Lower lobe of right lung (tissue), 2 donors: Measurements from ENCODE around the gene ABI3. TPM values are rescaled to one million over a fixed set of nuclear protein-coding genes. Genes with fewer than 3 reads are reported as not detected.

Experiments
- ATAC-seq, 2 donors: fragments of 200-7000 bp; cut with Tn5 transposase; one replicate each; pipeline ENCODE4 v1.9.1; 2020 to 2022; ENCODE audit warnings: mild to moderate bottlenecking in 2 of 2, moderate library complexity in 2 of 2
- DNase-seq: peaks from one replicate; pipeline ENCODE4 v3.0.0-alpha.2; 2020
- H3K27ac ChIP-seq: fragments of 200-600 bp; one replicate; pipeline ENCODE4 v1.8.0; 2022
- H3K27me3 ChIP-seq: fragments of 200-600 bp; one replicate; pipeline ENCODE4 v1.8.0; 2022; ENCODE audit warnings: low read depth
- H3K36me3 ChIP-seq: fragments of 200-600 bp; one replicate; pipeline ENCODE4 v1.8.0; 2022; ENCODE audit warnings: mild to moderate bottlenecking
- H3K4me1 ChIP-seq: fragments of 200-600 bp; one replicate; pipeline ENCODE4 v1.8.0; 2022
- H3K4me3 ChIP-seq: fragments of 200-600 bp; one replicate; pipeline ENCODE4 v1.8.0; 2022; ENCODE audit warnings: mild to moderate bottlenecking
- H3K9me3 ChIP-seq: fragments of 200-600 bp; one replicate; pipeline ENCODE4 v1.8.0; 2022
- CTCF ChIP-seq: fragments of 200-600 bp; IDR thresholded peaks from one replicate; pipeline ENCODE4 v1.8.0; 2022; ENCODE audit warnings: antibody characterized with exemption, mild to moderate bottlenecking
- intact Hi-C: fragments of 100-400 bp; cut with DNase I; formaldehyde crosslinking; loops from one replicate; pipeline ENCODE4 v1.11.0; 2022
- total RNA-seq: library from RNA; stranded (reverse); fragmentation: NEBNext Ultra II Directional; extraction: Animal tissue kit (Norgen Biotek cat#: 25700); gene quantifications from one replicate; pipeline ENCODE4 v1.2.1, GENCODE V29; 2021
- donor health status: DM: no; HTN: yes; CAD: no; lungs with severe emphysema.

Gene ABI3
- total RNA-seq, 1 donor from 2014 or later: 46.8 TPM

GRCh38 chr17:49223517-49224197, 13.2 kb downstream of the ABI3 start:
- DNase-seq (peak; percentile 74), ATAC-seq (peak; percentile 55 to 59)
- TF ChIP-seq CTCF: peak; percentile 76
- Histone ChIP-seq H3K9me3 (no peaks in the 10 kb centered on the region), H3K27me3 (peaks cover 39% of the 10 kb centered on the region), H3K4me3 (peak overlapping the region; percentile 41), H3K36me3 (peaks cover 17% of the 10 kb centered on the region), H3K27ac (no peak overlapping the region), H3K4me1 (peaks cover 34% of the 10 kb centered on the region)
- intact Hi-C loops: loop anchor here (10.0 kb wide), 1 partner anchor 49 kb away; no protein-coding TSS in a partner anchor

DNA sequence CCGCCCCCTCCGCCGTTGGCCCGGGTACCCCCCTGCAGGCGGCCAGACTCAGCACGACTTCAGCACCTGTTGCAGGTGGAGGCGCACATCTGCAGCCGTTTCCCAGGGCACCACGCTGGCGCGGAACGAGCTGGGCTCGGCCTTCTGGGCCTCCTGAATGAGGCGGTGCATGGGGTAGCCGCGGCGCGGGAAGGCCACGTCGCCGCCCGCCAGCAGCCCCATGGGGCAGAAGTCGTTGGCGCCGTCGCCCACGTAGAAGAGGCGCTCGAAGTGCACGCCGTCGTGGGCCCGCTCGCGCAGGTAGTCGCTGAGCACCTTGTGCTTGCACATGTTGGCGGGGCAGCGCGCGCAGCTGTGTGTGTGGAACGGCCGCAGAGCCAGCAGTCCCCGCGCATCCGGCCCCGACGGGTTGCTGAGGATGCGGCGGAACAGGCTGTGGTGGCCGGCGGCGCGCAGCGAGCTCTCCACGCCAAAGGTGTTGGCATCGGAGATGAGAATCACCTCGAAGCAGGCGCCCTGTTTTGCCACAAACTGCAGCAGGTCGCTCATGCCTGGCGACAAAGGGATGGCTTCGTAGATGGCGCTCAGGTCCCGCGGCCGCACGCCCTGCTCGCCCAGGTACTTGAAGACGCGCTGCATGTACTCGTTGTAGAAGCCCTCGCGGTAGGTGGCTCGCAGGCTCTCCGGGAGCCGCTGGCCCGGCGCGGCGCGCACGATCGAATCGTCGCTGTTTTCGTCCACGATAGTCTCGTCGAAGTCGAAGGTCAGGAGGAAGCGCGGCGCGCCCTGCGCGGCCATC, 13.9 kb downstream of the ABI3 start:
- H3K4me3 ChIP-seq: peak overlapping the region; percentile 41
- intact Hi-C loops: loop anchor here (10.0 kb wide), 1 partner anchor 50 kb away; no protein-coding TSS in a partner anchor
- DNase-seq: peak; percentile 62
- no peak overlapping the region for H3K27ac ChIP-seq
- peaks cover 11% of the 10 kb centered on the region for H3K36me3 ChIP-seq
- peaks cover 29% of the 10 kb centered on the region for H3K4me1 ChIP-seq
- no peak for TF ChIP-seq CTCF
- ATAC-seq: peak; percentile 38 to 44
- peaks cover 39% of the 10 kb centered on the region for H3K27me3 ChIP-seq
- H3K9me3 ChIP-seq: no peaks in the 10 kb centered on the region

- ATAC-seq (no peak), DNase-seq (no peak)
- TF ChIP-seq CTCF: no peak
- peaks cover 39% of the 10 kb centered on the region for H3K27me3 ChIP-seq
- peak overlapping the region; percentile 41 for H3K4me3 ChIP-seq
- no peak overlapping the region for H3K27ac ChIP-seq
- intact Hi-C loops: loop anchor here (10.0 kb wide), 1 partner anchor 50 kb away; no protein-coding TSS in a partner anchor
- H3K9me3 ChIP-seq: no peaks in the 10 kb centered on the region
- peaks cover 7% of the 10 kb centered on the region for H3K36me3 ChIP-seq
- peaks cover 32% of the 10 kb centered on the region for H3K4me1 ChIP-seq
Observed at GRCh38 chr17:49224997-49225337, 14.5 kb downstream of the ABI3 start.

DNA sequence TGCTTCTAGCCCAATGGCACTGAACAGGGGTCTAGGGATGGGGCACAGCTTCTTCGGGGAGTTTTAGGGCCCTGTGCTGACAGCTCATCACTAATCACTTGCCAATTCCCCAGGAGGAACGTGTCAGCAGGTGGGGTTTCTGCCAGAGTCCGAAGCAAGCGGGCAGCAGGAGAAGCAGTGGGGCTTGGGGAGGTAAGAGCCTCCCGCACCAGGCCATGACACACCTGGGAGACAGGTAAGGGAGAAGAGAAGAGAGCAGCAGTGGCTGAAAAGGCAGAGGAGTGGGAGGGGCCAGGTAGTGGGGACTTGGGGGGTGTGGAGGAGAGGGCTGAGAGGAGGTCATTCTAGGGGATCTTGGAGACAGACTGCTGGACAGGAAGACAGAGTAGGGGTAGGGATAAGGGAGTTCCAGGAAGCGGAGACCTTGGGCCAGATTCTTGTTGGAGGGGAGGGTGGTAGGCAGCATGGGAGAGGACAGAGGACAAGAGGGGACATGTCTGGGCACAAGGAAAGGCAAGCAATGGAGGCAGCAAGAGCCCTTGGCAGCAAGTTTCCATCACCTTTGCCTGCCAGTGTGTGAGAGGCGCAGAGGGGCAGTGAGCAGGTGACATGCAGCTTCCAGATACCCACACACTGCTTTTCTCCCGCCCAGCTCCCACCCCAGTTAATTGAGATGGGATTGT, 15.2 kb downstream of the ABI3 start:
- ATAC-seq: no peak
- Histone ChIP-seq H3K27me3 (peaks cover 42% of the 10 kb centered on the region), H3K4me3 (no peak overlapping the region), H3K4me1 (peaks cover 37% of the 10 kb centered on the region), H3K27ac (no peak overlapping the region), H3K9me3 (no peaks in the 10 kb centered on the region), H3K36me3 (peaks cover 4% of the 10 kb centered on the region)
- intact Hi-C loops: loop anchor here (10.0 kb wide), 1 partner anchor 51 kb away; no protein-coding TSS in a partner anchor
- no peak for TF ChIP-seq CTCF
- DNase-seq: no peak

GRCh38 chr17:49226771-49227435, 16.4 kb downstream of the ABI3 start:
- no peak for ATAC-seq
- H3K4me1 ChIP-seq: peaks cover 45% of the 10 kb centered on the region
- H3K27ac ChIP-seq: no peak overlapping the region
- DNase-seq: no peak
- peaks cover 4% of the 10 kb centered on the region for H3K36me3 ChIP-seq
- no peaks in the 10 kb centered on the region for H3K9me3 ChIP-seq
- no peak for TF ChIP-seq CTCF
- peaks cover 39% of the 10 kb centered on the region for H3K27me3 ChIP-seq
- no peak overlapping the region for H3K4me3 ChIP-seq
- intact Hi-C loops: loop anchor here (10.0 kb wide), 1 partner anchor 52 kb away; no protein-coding TSS in a partner anchor
